Neural cell (in vitro differentiated cells): ENCODE data around the gene KRT2. TPM values are rescaled to one million over a fixed set of nuclear protein-coding genes. Genes with fewer than 3 reads are reported as not detected.

Experiments
- polyA plus RNA-seq: library from polyadenylated mRNA; depleted of rRNA; stranded (reverse); fragments of >200 nt; gene quantifications from 2 replicates; pipeline ENCODE4 v1.2.3, GENCODE V29; 2014

Gene KRT2
- polyA plus RNA-seq, 1 donor from 2014 or later = not detected

Other genes starting within 250 kb of the KRT2 start
- gene KRT82, start 245.9 kb downstream of the KRT2 start, polyA plus RNA-seq = not detected in 2 replicates
- not detected in 2 replicates for gene KRT75, start 217.8 kb downstream of the KRT2 start, polyA plus RNA-seq
- not detected in 2 replicates for gene KRT6B, start 200.1 kb downstream of the KRT2 start, polyA plus RNA-seq
- gene KRT6C, start 178.4 kb downstream of the KRT2 start, polyA plus RNA-seq = not detected in 2 replicates
- not detected in 2 replicates for gene KRT6A, start 159.0 kb downstream of the KRT2 start, polyA plus RNA-seq
- not detected in 2 replicates for gene KRT5, start 131.8 kb downstream of the KRT2 start, polyA plus RNA-seq
- gene KRT71, start 99.1 kb downstream of the KRT2 start, polyA plus RNA-seq = not detected in 2 replicates
- gene KRT74, start 78.4 kb downstream of the KRT2 start, polyA plus RNA-seq = not detected in 2 replicates
- not detected in 2 replicates for gene KRT72, start 50.7 kb downstream of the KRT2 start, polyA plus RNA-seq
- not detected in 2 replicates for gene KRT73, start 33.7 kb downstream of the KRT2 start, polyA plus RNA-seq
- gene KRT1, start 28.2 kb upstream of the KRT2 start, polyA plus RNA-seq = not detected in 2 replicates
- gene KRT77, start 51.3 kb upstream of the KRT2 start, polyA plus RNA-seq = not detected in 2 replicates
- not detected in 2 replicates for gene KRT76, start 125.1 kb upstream of the KRT2 start, polyA plus RNA-seq
- gene KRT3, start 143.9 kb upstream of the KRT2 start, polyA plus RNA-seq = not detected in 2 replicates
- gene KRT4, start 161.9 kb upstream of the KRT2 start, polyA plus RNA-seq = not detected in 2 replicates
- not detected in 2 replicates for gene KRT79, start 182.1 kb upstream of the KRT2 start, polyA plus RNA-seq
- gene KRT78, start 196.8 kb upstream of the KRT2 start, polyA plus RNA-seq = not detected in 2 replicates